CD14-positive monocyte (primary cell): ENCODE data around the gene OR3A2. TPM values are rescaled to one million over a fixed set of nuclear protein-coding genes. Genes with fewer than 3 reads are reported as not detected.
A peak's percentile ranks its signal among the peaks of the same experiment; 100 is the strongest.

ENCODE experiments used
- DNase-seq, 3 donors: peaks; one replicate each; pipeline ENCODE4 v3.0.0-alpha.2; 2011 to 2022
- H2AFZ ChIP-seq: 2 replicates; pipeline ENCODE4 v1.6.0; 2012; ENCODE audit warnings: mild to moderate bottlenecking, low read depth, low read length, inconsistent platforms; ENCODE audit not compliant: insufficient read depth, poor library complexity, severe bottlenecking
- H3K27ac ChIP-seq, 2 donors: 1 replicate in 1 of 2; 2 replicates in 1 of 2; pipeline ENCODE4 v1.5.1; 2012 to 2013; ENCODE audit warnings: low read length in 2 of 2, control low read depth in 1 of 2, inconsistent platforms in 1 of 2, low read depth in 1 of 2, mild to moderate bottlenecking in 1 of 2
- H3K27me3 ChIP-seq, 2 donors: one replicate each; pipeline versions ENCODE4 v1.6.0 to v1.6.1; 2011 to 2013; ENCODE audit warnings: low read length in 2 of 2; ENCODE audit not compliant: control insufficient read depth in 2 of 2, insufficient read depth in 2 of 2
- H3K36me3 ChIP-seq, 2 donors: replicated peaks in 1 of 2; 1 replicate in 1 of 2; 2 replicates in 1 of 2; pipeline versions ENCODE4 v1.5.1 to v1.6.1; 2012 to 2013; ENCODE audit warnings: low read length in 2 of 2, control low read depth in 1 of 2, inconsistent platforms in 1 of 2, mild to moderate bottlenecking in 1 of 2; ENCODE audit not compliant: insufficient read depth in 2 of 2, control insufficient read depth in 1 of 2
- H3K4me1 ChIP-seq, 2 donors: 1 replicate in 1 of 2; 2 replicates in 1 of 2; pipeline versions ENCODE4 v1.5.1 to v1.6.1; 2012 to 2013; ENCODE audit warnings: low read length in 2 of 2, control low read depth in 1 of 2, inconsistent platforms in 1 of 2, mild to moderate bottlenecking in 1 of 2, moderate library complexity in 1 of 2; ENCODE audit not compliant: insufficient read depth in 2 of 2, control insufficient read depth in 1 of 2
- H3K4me2 ChIP-seq: replicated peaks from 2 replicates; pipeline ENCODE3; 2012; ENCODE audit warnings: low read length, moderate library complexity, mild to moderate bottlenecking; ENCODE audit not compliant: poor library complexity, severe bottlenecking; ENCODE audit errors: extremely low read depth
- H3K4me3 ChIP-seq, 3 experiments: fragments of 200-600 bp in 1 of 3; sonication (generic) in 1 of 3; replicated peaks in 1 of 3; 1 replicate in 2 of 3; 2 replicates in 1 of 3; pipeline ENCODE4 v1.5.1; 2011 to 2013; ENCODE audit warnings: low read length in 3 of 3, mild to moderate bottlenecking in 3 of 3, control low read depth in 2 of 3, low read depth in 2 of 3, inconsistent platforms in 1 of 3, moderate library complexity in 1 of 3
- H3K79me2 ChIP-seq: 2 replicates; pipeline ENCODE4 v1.6.0; 2012; ENCODE audit warnings: mild to moderate bottlenecking, control low read depth, inconsistent platforms, low read length, moderate library complexity; ENCODE audit not compliant: insufficient read depth
- H3K9ac ChIP-seq: 2 replicates; pipeline ENCODE4 v1.6.0; 2017; ENCODE audit warnings: low read length, mild to moderate bottlenecking; ENCODE audit not compliant: insufficient read depth, poor library complexity, severe bottlenecking
- H3K9me3 ChIP-seq, 2 donors: replicated peaks in 1 of 2; 1 replicate in 1 of 2; 2 replicates in 1 of 2; pipeline versions ENCODE4 v1.5.1 to v1.6.1; 2012 to 2013; ENCODE audit warnings: low read length in 2 of 2, control low read depth in 1 of 2; ENCODE audit not compliant: control insufficient read depth in 1 of 2, insufficient read depth in 1 of 2
- H4K20me1 ChIP-seq: 2 replicates; pipeline ENCODE4 v1.6.0; 2012; ENCODE audit warnings: mild to moderate bottlenecking, low read length, control low read depth, moderate library complexity; ENCODE audit not compliant: insufficient read depth
- H3K27ac Mint-ChIP-seq, 7 donors: one replicate each; pipeline ENCODE4 v1.8.0; 2020; ENCODE audit warnings: mild to moderate bottlenecking in 7 of 7, mixed read lengths in 7 of 7, moderate library complexity in 6 of 7, inconsistent platforms in 2 of 7
- H3K27me3 Mint-ChIP-seq, 3 donors: one replicate each; pipeline ENCODE4 v1.8.0; 2021 to 2022; ENCODE audit warnings: low read depth in 3 of 3, mild to moderate bottlenecking in 3 of 3, mixed read lengths in 3 of 3, moderate library complexity in 3 of 3, inconsistent platforms in 1 of 3
- H3K36me3 Mint-ChIP-seq, 2 donors: one replicate each; pipeline ENCODE4 v1.8.0; 2020; ENCODE audit warnings: mixed read lengths in 2 of 2, inconsistent platforms in 1 of 2, mild to moderate bottlenecking in 1 of 2
- H3K4me1 Mint-ChIP-seq: one replicate; pipeline ENCODE4 v1.8.0; 2020; ENCODE audit warnings: mild to moderate bottlenecking, mixed read lengths
- H3K4me3 Mint-ChIP-seq, 2 donors: one replicate each; pipeline ENCODE4 v1.8.0; 2020; ENCODE audit warnings: mild to moderate bottlenecking in 2 of 2, mixed read lengths in 2 of 2, moderate library complexity in 1 of 2
- H3K9me3 Mint-ChIP-seq, 7 donors: one replicate each; pipeline ENCODE4 v1.8.0; 2020 to 2022; ENCODE audit warnings: mixed read lengths in 7 of 7, mild to moderate bottlenecking in 6 of 7, moderate library complexity in 6 of 7, inconsistent platforms in 2 of 7
- CTCF ChIP-seq: fragments of 200-600 bp; IDR thresholded peaks from one replicate; pipeline ENCODE4 v1.8.0; 2022; ENCODE audit warnings: antibody characterized with exemption, mild to moderate bottlenecking
- WGBS: methylation state at CpG from one replicate; pipeline ENCODE4 v1.1.5; 2013; ENCODE audit warnings: missing lambda C conversion rate; ENCODE audit not compliant: insufficient coverage; 5-methylcytosine and 5-hydroxymethylcytosine counted together
- intact Hi-C, 2 donors: fragments of 100-400 bp; cut with micrococcal nuclease; formaldehyde crosslinking; loops; one replicate each; pipeline versions ENCODE4 v1.15.0 to v1.15.1; 2023
- polyA plus RNA-seq, 3 donors: library from polyadenylated mRNA; depleted of rRNA in 1 of 3; unstranded in 2 of 3; stranded (reverse) in 1 of 3; fragments of 300-500 nt in 2 of 3; fragments of >200 nt in 1 of 3; fragmentation: Illumina TruSeq in 2 of 3; gene quantifications; 1 replicate in 2 of 3; 2 replicates in 1 of 3; pipeline ENCODE4 v1.2.3, GENCODE V29; 2012 to 2021

The OR3A2 gene
- polyA plus RNA-seq, 3 donors, result not detected

- H3K9ac ChIP-seq, result no peak overlapping the region
- Mint-ChIP-seq H3K27ac (peak overlapping the region; percentile 43 to 91 (median 82)), H3K4me1 (peaks cover 22% of the 10 kb centered on the region), H3K9me3 (peaks cover 18 to 37% (median 29%) of the 10 kb centered on the region in 7 donors), H3K36me3 (peaks cover 2 to 3% of the 10 kb centered on the region in 2 donors), H3K27me3 (peaks cover 0 to 4% (median 3%) of the 10 kb centered on the region in 3 donors), H3K4me3 (peak overlapping the region in 1 of 2 donors; percentile 58)
- 100% methylated on average over 1 of the region's 5 CpGs for WGBS
- H3K4me3 ChIP-seq, result no peak overlapping the region
- H3K36me3 ChIP-seq, result no peaks in the 10 kb centered on the region
- peak; percentile 63 to 84 (median 84) for DNase-seq
- H3K27ac ChIP-seq, result peak overlapping the region in 1 of 2 donors; percentile 60
- H3K27me3 ChIP-seq, result no peaks in the 10 kb centered on the region
- TF ChIP-seq CTCF, result no peak
- H4K20me1 ChIP-seq, result no peaks in the 10 kb centered on the region
- H3K9me3 ChIP-seq, result peaks cover 13 to 17% of the 10 kb centered on the region in 2 donors
- no peaks in the 10 kb centered on the region for H3K79me2 ChIP-seq
- peaks cover 21 to 23% of the 10 kb centered on the region in 2 donors for H3K4me1 ChIP-seq
- intact Hi-C loops, result no loop called here
- no peak overlapping the region for H3K4me2 ChIP-seq
- no peak overlapping the region for H2AFZ ChIP-seq
These were observed 114.8 kb downstream of the OR3A2 start for GRCh38 chr17:3271072-3271848.

GRCh38 chr17:3260600-3260999, 125.5 kb downstream of the OR3A2 start:
- Mint-ChIP-seq H3K4me1 (no peaks in the 10 kb centered on the region), H3K4me3 (no peak overlapping the region), H3K27ac (no peak overlapping the region), H3K9me3 (peaks cover 0 to 10% (median 2%) of the 10 kb centered on the region in 7 donors), H3K36me3 (no peaks in the 10 kb centered on the region), H3K27me3 (peaks cover 0 to 8% (median 6%) of the 10 kb centered on the region in 3 donors)
- H3K9ac ChIP-seq, result no peak overlapping the region
- H3K4me1 ChIP-seq, result no peaks in the 10 kb centered on the region
- no peak overlapping the region for H2AFZ ChIP-seq
- H3K27ac ChIP-seq, result no peak overlapping the region
- no peaks in the 10 kb centered on the region for H3K79me2 ChIP-seq
- H3K4me3 ChIP-seq, result no peak overlapping the region
- TF ChIP-seq CTCF, result no peak
- no peaks in the 10 kb centered on the region for H3K27me3 ChIP-seq
- no peak overlapping the region for H3K4me2 ChIP-seq
- H3K9me3 ChIP-seq, result no peaks in the 10 kb centered on the region
- DNase-seq, result no peak
- intact Hi-C loops, result no loop called here
- no peaks in the 10 kb centered on the region for H3K36me3 ChIP-seq
- 76% methylated on average over 8 of the region's 13 CpGs for WGBS
- H4K20me1 ChIP-seq, result no peaks in the 10 kb centered on the region
